BE2C (cell line): ENCODE measurements around the gene ARMC5.

Experiments
- DNase-seq: peaks from one replicate; pipeline ENCODE4 v3.0.0-alpha.2; 2020
- H3K27me3 ChIP-seq: fragments of 250-450 bp; sonication (Bioruptor Pico); 2 replicates; pipeline ENCODE4 v1.5.1; 2020; ENCODE audit warnings: mild to moderate bottlenecking
- H3K36me3 ChIP-seq: fragments of 250-450 bp; sonication (Bioruptor Pico); 2 replicates; pipeline ENCODE4 v1.5.1; 2020; ENCODE audit warnings: mild to moderate bottlenecking
- H3K4me1 ChIP-seq: fragments of 250-450 bp; sonication (Bioruptor Pico); 2 replicates; pipeline ENCODE4 v1.5.1; 2020
- H3K4me3 ChIP-seq: 2 replicates; pipeline ENCODE4 v1.5.1; 2011; ENCODE audit warnings: low read depth, low read length
- H3K9me3 ChIP-seq: fragments of 250-450 bp; sonication (Bioruptor Pico); 2 replicates; pipeline ENCODE4 v1.5.1; 2020
- CTCF ChIP-seq: IDR thresholded peaks from 2 replicates; pipeline ENCODE4 v1.5.1; 2012; ENCODE audit warnings: mild to moderate bottlenecking, low read depth, low read length

The ARMC5 gene

GRCh38 chr16:31505483-31505882, 46.2 kb downstream of the ARMC5 start:
- no peaks in the 10 kb centered on the region for H3K4me1 ChIP-seq
- no peak for DNase-seq
- TF ChIP-seq CTCF: no peak

GRCh38 chr16:31507617-31507928, 48.3 kb downstream of the ARMC5 start:
- DNase-seq: no peak
- Histone ChIP-seq H3K4me3 (peak overlapping the region; percentile 91), H3K9me3 (no peaks in the 10 kb centered on the region), H3K27me3 (no peaks in the 10 kb centered on the region), H3K4me1 (no peaks in the 10 kb centered on the region), H3K36me3 (no peaks in the 10 kb centered on the region)
- no peak for TF ChIP-seq CTCF

More at GRCh38 chr16:31505483-31505882, 46.2 kb downstream of the ARMC5 start:
- Histone ChIP-seq H3K9me3 (no peaks in the 10 kb centered on the region), H3K4me3 (no peak overlapping the region), H3K27me3 (no peaks in the 10 kb centered on the region), H3K36me3 (no peaks in the 10 kb centered on the region)

- no peaks in the 10 kb centered on the region for H3K36me3 ChIP-seq
- no peaks in the 10 kb centered on the region for H3K9me3 ChIP-seq
- DNase-seq: peak; percentile 91
Observed at GRCh38 chr16:31507929-31508705, 48.8 kb downstream of the ARMC5 start, which contains the start of gene RUSF1. TSS of gene RUSF1 (minus strand) at chr16:31508391. CDS start at chr16:31508373, 18 bp downstream.

GRCh38 chr16:31508706-31509195, 49.5 kb downstream of the ARMC5 start:
- DNase-seq: no peak
- no peaks in the 10 kb centered on the region for H3K4me1 ChIP-seq
- no peak for TF ChIP-seq CTCF
- H3K27me3 ChIP-seq: peaks cover 2% of the 10 kb centered on the region; the same call in 1 of the 2 replicates
- peak overlapping the region; percentile 91 for H3K4me3 ChIP-seq
- no peaks in the 10 kb centered on the region for H3K9me3 ChIP-seq
- no peaks in the 10 kb centered on the region for H3K36me3 ChIP-seq

More at GRCh38 chr16:31507929-31508705, 48.8 kb downstream of the ARMC5 start, which contains the start of gene RUSF1:
- Histone ChIP-seq H3K27me3 (no peaks in the 10 kb centered on the region), H3K4me1 (no peaks in the 10 kb centered on the region), H3K4me3 (peak within 1 kb of the TSS; percentile 91)
- no peak for TF ChIP-seq CTCF

GRCh38 chr16:31513126-31513525, 53.8 kb downstream of the ARMC5 start:
- H3K36me3 ChIP-seq: no peaks in the 10 kb centered on the region
- H3K9me3 ChIP-seq: no peaks in the 10 kb centered on the region
- H3K27me3 ChIP-seq: peaks cover 25% of the 10 kb centered on the region
- DNase-seq: no peak
- H3K4me3 ChIP-seq: no peak overlapping the region
- no peaks in the 10 kb centered on the region for H3K4me1 ChIP-seq
- TF ChIP-seq CTCF: no peak

- Histone ChIP-seq H3K27me3 (peaks cover 25% of the 10 kb centered on the region), H3K36me3 (no peaks in the 10 kb centered on the region), H3K4me1 (no peaks in the 10 kb centered on the region), H3K4me3 (no peak overlapping the region), H3K9me3 (no peaks in the 10 kb centered on the region)
- no peak for TF ChIP-seq CTCF
- no peak for DNase-seq
Observed at GRCh38 chr16:31513884-31514283, 54.6 kb downstream of the ARMC5 start.
